HL-60 (cell line): ENCODE measurements around the gene HSPA12A.

Source experiments
- CTCF ChIP-seq: IDR thresholded peaks from one replicate; pipeline ENCODE4 v1.5.1; 2011; ENCODE audit warnings: low read length, control low read depth, inconsistent platforms; ENCODE audit not compliant: insufficient read depth
- REST ChIP-seq: IDR thresholded peaks from 2 replicates; pipeline ENCODE4 v1.6.1; 2012; ENCODE audit warnings: low read depth; ENCODE audit not compliant: insufficient replicate concordance
- SPI1 ChIP-seq: IDR thresholded peaks from 2 replicates; pipeline ENCODE4 v1.6.1; 2012; ENCODE audit warnings: low read depth, mild to moderate bottlenecking, borderline replicate concordance

GRCh38 chr10:116684781-116685180 is 57.6 kb downstream of the HSPA12A start:
- TF ChIP-seq CTCF (no peak), REST (no peak), SPI1 (no peak)
